Stimulated activated CD8-positive, alpha-beta memory T cell treated with anti-CD3 and anti-CD28 coated beads, Interleukin-15, amount 100 ng/mL, for 48 hours (primary cell): ENCODE results near the gene CSNK1A1L.

Experiments
- DNase-seq, 2 donors: peaks; one replicate each; pipeline ENCODE4 v3.0.0-alpha.2; 2020; ENCODE audit warnings: low read depth in 2 of 2

Gene CSNK1A1L

DNA sequence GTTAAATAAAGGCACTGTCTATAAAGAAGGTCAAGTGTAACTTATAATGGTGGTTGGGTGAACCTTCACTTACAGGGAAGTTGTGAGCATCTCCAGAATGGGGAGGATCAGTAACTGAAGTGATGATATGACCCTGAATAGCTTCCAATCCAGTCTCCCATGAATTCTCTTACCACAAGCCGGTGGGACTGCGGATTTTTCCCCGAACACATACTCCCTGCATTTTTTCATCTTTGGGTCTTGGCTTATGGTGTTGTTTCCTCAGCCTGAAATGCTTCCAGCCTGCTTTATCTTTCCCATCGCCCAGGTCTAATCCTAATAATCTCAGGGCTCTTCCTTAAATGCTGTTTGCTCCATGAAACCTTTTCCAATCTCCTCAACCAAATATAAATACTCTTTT lies 2.0 kb upstream of the CSNK1A1L start:
- no peak for DNase-seq

DNA sequence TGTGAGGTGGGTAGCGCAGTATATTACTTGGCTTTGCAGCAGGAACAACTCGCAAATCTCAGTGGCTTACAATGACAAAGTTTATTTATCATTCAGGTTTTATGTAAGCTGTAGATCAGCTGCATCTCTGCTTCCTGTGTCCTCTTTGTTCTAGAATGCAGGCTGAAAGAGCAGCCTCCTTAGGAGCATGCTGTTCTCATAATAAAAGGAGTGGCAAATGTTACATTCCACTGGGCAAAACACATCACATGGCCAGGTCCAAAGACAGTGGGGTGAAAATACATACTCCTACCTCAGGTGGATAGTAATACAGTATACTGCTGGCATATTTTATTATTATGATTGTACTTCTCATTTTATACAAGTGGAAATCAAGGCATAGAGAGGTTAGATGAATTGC lies 1.2 kb upstream of the CSNK1A1L start:
- no peak for DNase-seq

DNA sequence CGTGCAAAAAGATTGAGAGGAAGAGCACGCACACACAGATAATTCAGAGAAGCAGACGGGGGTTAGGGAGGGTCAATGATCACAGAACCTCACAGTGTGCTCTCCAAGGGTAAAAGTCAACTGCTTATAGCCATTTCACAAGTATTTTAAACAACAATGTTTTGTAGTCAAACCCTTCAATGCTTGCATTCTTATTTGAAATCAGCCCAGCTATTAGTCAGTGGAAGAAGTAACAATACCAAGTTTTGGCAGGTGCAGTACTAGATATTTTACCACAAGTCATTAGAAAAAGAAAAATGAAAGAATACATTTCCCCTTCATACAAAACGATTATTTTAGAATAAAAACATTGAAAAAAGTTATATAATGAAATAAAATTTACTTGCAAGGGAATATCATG lies 2.6 kb downstream of the CSNK1A1L start:
- no peak for DNase-seq

DNA sequence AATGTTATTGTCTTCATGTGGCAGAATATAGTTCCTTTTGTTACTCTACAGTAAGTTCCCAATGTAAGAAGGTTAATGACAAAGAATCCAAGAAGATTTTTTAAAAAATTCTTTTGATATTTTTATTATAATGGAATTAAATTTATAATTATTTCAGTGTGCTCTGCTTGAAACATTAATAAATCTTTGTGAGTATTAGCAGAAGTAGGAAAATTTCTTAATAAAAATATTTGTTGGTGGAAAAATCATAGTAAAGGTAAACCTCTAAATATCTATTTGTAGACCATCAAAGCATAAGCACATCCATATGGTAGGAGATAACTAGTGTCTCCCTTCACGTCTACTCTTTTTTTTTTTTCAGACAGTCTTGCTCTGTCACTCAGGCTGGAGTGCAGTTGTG lies 4.3 kb downstream of the CSNK1A1L start:
- DNase-seq, result no peak

DNA sequence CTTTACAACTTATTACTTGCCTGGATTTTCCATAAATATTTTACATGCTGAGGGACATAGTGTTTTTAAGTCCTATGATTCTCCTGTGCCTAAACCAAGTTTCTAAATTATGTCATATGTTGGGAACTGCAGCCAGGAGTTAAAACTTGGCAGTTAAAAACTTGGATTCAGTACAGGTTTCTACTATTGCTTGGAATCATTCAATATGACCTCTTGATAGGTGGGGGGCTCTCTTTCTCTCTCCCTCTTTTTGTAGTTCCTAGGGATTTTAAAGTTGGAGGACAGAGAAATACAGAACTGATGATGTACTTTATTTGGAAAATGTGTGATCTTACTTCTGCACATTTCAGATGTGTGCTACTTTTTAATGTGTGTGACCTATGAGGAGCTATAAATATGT lies 4.7 kb downstream of the CSNK1A1L start:
- no peak for DNase-seq

DNA sequence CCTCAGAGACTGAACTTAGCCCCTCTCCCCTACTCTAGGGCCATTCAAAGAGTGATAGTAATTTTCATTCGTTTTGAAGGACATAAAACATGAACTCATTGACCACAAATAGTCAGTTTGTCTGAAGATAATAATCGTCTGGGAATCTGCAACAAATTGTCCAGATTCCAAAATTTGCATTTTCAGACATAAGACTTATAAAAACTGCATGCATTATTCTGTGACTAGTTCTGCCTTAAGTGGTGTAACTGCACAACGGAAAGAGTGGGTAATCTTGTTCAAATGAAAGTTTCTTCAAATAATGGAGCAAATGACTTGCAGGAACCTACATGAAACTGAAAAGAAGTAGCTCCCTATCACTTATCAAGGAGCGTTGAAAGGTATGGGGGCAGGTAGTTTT lies 8.4 kb downstream of the CSNK1A1L start:
- DNase-seq, result no peak

DNA sequence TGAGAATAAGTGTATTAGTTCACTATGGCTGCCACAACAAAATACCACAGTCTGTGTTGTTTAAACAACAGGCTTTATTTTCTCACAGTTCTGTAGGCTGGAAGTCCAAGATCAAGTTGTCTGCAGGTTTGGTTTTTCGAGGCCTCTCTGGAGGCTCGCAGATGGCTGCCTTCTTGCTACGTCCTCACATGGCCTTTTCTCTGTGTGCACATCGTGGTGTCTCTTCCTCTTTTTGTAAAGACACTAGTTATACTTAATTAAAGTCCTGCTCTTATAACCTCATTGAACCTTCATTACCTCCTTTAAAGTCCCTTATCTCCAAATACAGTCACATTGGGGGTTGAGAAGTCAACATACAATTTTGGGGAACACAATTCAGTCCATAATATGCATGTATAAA lies 10.6 kb downstream of the CSNK1A1L start:
- DNase-seq, result no peak

DNA sequence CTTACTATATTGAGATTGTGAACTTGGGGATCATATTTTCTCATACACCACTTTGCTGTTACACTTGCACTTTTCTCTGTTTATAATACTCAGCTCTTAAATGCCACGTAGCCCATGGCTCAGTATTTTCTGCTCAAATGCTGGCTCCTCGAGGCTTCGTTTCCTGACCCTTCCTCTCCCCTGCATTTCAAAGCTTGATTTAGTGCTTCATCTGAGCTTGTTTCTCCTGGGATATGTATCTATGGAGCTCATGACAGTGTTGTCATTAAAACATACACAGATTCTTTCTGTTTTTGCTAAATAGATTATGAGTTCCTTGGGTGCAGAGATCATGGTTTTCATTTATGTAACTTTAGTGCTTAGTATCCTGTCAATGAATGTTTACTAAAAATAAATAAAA lies 11.4 kb downstream of the CSNK1A1L start:
- DNase-seq, result no peak

DNA sequence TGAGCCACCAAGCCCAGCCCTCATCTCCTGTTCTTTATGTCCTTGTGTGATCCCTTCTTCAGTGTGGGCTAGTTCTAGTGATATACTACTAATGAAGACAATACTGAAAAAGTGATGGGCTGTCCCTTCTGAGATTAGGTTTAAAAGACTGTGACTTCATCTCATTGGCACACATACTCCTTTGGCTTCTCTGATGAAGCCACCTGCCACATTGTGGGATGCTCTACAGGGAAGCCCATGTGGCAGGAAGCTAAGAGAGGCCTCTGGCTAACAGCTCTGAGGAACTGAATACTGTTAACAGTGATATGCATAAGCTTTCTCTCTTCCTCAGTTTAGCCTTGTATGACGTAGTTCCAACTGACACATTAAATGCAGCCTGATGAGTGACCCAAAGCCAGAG lies 13.6 kb downstream of the CSNK1A1L start:
- no peak for DNase-seq

DNA sequence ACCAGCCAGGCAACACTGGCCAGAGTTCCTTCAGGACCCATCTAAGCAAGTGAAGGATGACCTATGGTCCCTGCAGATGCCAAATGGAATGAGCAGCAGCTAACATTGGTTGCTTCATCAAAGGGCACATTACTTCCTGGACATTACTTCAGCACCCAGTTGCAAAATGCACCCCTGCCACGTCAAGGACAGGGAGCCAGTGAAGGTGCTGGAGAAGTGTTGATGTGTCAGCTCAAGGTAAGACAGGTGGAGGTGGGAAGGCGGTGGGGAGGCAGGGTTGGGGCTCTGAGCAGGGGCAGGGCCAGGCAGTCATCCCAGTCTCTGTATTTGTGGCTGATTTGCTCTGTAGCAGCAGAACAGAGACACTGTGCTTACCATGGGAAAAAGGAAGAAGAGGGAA lies 14.6 kb downstream of the CSNK1A1L start:
- no peak for DNase-seq

DNA sequence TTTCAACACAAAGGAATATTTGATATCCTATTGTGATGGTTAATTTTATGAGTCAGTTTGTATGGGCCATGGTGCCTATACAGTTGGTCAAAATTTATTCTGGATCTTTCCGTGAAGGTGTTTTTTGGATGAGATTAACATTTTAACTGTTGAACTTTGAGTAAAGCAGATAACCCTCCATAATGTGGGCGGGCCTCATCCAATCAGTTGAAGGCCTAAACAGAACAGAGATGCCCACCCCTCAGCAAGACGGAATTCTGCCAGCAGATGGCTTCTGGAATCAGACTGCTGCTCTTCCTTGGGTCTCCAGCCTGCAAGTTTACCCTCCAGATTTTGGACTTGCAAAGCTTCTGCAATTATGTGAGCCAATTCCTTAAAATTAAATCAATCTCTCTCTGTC lies 16.0 kb downstream of the CSNK1A1L start:
- no peak for DNase-seq

DNA sequence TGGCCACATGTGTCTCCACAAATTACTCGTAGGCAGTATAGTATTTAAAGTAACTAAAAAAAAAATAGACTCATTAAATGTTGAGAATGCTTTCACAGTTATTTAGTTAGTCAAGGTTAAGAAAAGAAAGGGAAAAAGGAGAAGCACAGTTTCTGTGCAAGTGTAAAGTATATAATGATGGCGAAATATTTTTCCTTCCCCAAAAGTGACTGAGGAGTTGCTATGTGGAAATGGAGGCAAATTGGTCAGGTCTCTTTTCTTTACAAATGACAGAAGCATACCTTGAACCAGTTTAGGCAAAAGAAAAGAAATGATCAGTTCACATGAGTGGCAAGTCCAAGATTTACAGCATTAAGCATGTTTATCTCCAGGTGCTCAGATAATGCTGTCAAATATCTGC lies 18.0 kb downstream of the CSNK1A1L start:
- DNase-seq, result no peak

DNA sequence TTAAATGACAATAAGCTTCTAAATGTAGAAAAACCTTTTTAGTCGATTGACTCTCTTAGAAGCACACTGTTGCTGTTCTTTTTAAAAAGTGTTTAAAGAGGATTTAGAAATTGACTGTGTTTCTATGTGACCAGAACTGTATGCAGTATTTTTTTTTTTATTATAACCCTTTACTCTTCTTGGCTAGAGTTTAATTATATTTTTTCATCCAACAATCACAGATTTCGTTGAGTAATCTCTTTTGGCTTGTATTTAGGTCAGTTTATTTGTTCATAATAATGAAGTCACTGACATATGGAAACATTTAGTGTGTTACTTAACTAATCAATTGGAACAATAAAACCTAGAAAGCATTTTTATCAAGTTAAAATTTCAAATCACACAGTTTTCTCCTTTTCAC lies 19.9 kb downstream of the CSNK1A1L start:
- no peak for DNase-seq

DNA sequence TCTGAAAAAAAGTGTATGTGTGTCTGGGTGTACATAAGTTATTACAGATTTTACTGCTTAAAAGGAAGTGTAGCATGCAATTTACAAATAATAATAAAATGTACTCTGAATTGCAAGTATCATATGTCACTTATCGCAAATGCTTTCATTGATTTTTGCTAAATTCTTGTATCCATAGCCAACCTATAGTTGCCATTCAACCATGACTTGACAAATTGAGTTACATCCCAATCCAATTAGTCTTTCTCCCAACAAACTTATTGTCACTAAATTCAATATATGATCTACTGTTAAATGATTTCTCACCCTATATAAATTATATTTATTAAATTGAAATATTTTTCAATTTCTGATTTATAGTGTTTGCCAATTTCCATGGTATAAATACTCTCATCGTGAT lies 28.6 kb downstream of the CSNK1A1L start:
- no peak for DNase-seq

DNA sequence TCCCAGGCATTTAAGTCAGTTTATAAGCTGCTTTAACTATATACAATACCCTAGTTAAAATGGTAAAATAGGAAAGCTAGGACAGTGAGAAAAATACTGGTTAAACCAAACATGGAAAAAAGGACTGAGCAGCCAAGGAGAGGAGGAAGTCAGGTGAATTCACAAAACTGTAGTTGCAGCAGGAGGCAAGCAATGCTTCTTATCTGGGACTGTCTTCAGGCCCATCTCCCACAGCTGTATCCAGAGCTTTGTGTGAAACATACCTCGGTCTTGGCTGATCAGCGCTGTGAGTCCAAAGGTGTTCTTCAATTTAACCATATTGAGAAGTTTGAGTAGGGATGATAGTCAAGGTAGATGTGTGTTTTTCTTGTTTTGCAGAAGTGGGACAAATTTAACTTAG lies 30.3 kb downstream of the CSNK1A1L start:
- DNase-seq, result no peak

DNA sequence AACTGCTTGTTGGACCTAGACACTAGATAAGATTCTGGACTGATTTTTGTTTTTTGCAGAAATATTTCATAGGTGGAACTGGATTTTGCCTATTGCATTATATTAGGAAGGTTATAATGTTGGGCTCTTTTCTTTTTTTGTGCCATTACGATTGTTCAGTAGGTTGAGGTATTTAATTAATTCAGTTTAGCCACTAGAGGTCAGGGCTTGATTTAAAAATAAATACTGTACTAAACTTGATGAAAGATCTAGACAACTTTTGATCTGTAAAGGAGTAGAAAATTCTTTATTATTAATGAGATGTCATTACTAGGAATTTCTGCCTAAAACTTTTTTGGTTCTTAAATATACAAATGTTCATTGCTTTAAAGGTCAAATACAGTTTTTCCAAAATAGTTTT lies 30.8 kb downstream of the CSNK1A1L start:
- no peak for DNase-seq

DNA sequence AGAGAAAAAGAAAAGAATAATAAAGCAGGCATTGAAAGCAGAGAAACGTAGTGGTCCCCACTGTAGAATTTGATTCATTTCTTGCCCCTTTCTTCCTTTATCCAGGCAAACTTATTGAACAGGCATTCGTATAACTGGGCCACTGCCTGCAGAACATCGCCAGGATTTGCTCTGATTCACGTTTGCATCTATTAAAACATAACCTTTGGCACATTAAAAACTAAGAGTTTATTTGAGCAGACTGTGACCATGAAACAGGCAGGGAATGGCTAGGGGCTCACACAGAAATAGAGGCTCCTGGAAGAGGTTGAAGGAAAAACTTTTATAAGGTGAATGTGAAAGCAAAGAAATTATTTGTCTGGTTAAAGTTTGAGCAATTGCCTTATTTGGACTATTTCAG lies 33.4 kb downstream of the CSNK1A1L start:
- no peak for DNase-seq

DNA sequence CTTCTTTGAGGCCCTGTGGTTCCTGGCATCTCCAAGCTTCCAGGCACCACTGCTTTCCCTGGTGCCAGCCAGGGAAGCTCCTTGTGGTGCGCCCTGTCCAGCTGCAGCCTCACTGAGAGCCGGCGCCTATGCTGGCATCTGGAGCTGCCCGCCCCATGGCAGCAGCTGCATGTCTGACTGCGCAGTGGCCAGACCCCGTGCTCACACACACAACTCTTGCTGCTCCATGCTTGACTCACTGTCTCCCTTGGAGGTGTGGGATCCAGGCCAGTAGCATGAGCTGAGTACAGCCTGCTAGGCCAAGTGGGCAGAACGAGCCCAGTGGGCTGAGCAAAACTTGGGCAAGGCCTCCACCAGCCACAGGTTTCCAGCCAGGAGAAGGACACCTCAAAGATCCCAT lies 34.5 kb downstream of the CSNK1A1L start:
- no peak for DNase-seq

DNA sequence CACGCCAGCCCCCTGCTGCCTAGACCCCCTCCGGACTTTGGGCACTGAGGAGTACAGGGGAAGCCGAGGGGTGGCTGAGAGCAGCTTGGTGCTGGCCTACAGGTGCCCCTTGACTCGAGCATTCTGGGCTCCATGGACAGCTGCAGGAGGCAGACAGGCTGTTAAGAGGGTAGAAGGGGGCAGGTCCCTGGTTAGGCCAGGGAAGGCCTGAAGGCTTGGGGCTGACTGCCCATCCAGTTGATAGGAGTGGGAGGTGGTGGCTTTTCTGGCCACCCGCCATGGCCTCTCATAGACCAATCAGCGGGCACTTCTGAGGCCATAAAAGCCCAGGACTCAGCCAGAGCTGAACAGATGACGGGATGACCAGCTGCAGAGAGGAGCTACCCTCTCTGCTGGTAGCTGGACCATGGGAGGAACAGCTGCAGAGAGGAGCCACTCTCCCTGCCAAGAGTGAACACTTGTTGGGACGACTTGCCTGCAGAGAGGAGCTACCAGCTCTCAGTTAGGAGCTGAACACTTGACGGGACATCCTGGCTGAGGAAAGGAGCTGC lies 35.2 kb downstream of the CSNK1A1L start:
- DNase-seq, result no peak

DNA sequence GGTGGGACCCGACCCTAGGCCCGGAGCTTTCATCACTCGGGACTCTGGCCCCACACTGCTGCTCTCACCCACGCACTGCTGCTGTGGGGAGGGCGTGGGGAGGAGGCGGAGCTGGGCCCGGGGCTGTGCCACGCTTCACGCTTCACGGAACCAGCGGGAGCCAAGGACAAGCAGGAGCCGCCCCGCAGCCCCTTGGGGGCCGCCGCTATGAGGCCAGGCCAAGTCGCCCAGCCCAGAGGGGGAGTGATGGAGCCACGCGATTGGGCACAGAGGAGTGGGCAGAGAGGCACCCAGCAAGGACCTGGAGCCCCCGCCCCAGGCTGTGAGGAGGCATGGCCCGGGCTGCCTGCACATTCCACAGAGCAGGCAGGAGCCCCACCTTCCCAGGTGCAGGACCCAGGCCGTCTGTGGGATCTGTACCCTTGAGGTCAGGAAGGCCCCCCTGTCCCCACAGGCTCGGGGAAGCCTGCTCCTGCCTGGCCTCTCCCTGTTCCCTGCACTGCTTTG lies 35.8 kb downstream of the CSNK1A1L start:
- no peak for DNase-seq

DNA sequence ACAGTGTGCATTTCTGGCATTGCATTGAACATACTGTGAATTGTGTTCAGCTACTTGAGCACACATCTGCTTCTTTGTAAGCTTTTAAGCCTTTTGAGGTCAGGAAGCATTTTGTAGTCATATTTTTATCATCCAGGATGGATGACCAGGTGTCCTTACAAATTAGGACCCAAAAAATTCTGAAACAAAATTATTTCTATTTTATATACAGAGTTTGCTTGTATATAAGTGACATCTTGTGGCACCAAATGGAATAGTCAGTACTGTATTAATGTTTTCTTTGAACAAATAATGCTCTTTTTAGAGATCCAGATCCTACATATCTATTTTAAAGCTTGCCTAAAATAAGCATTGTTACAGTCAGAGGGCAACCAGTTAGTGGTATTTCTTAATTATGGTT lies 36.5 kb downstream of the CSNK1A1L start:
- DNase-seq, result no peak

DNA sequence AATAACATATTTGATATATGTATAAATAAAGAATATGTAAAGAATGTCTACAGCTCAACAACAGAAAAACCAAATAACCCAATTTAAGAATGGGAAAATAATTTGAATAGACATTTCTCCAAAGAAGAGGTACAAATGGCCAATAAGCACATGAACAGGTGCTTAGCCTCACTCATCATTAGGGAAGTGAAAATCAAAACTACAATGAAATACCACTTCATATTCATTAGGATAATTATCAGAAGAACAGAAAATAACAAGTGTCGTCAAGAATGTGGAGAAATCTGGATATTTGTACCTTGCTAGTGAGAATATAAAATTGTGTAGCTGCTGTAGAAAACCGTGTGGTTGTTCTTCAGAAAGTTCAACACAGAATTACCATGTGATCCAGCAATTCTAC lies 37.6 kb downstream of the CSNK1A1L start:
- DNase-seq, result no peak

DNA sequence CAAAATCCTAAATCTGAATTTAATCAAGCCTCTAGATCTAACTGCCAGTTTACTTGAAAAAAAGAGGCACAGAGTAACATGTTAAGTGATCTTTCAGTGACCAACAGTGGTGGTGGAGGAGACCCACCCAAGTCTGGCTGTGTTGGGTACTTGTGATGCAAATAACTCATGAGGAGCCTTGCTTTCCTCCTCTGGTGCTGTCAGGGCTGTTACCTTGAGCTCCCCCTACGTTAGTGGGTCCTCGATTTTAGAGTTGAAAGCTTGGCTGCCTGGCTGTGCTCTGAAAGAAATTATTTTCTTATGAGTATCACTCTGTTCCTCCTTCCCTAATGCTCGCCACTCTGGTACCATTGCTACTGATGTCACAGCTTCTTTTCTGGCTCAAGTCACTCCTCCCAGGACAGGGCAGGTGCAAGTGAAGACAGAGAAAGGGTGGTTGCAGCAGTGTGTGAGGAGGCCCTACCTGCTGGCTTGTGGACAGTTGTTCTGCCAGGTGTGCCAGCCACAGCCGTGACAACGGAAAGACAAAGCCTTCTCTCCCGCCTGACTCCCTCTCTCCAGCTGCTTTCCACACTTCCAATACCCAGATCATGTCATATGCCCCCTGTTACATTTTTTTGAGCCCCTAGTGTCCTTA lies 39.5 kb downstream of the CSNK1A1L start:
- no peak for DNase-seq

DNA sequence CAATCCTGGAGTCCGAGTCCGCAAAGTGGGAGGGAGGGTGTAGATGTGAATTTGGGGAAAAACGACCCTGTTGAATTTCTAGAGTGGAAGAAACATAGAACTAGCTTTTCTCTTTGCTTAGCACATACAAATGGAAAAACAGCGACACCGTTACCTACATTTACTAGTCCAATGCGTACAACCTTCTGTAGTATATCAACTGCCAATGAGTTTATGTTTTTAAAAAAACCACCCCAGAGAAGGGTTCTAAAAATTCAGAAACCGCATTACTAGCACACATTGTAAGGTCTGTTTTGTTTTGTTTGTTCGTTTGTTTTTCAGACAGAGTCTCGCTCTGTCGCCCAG lies 45.6 kb downstream of the CSNK1A1L start:
- DNase-seq, result no peak
